Neuronal stem cell (in vitro differentiated cells): ENCODE data around the gene ARIH1.
"Not testable (repeated sequence)": the region's sequence is repeated elsewhere in the genome, so short reads cannot be mapped to it uniquely, and the experiment has no call there.

Experiments
- DNase-seq: peaks from one replicate; pipeline ENCODE4 v3.0.0-alpha.2; 2013; ENCODE audit warnings: low spot score
- H2AFZ ChIP-seq: one replicate; pipeline ENCODE4 v1.6.1; 2013; ENCODE audit warnings: mild to moderate bottlenecking, low read length, inconsistent platforms
- H2AK5ac ChIP-seq: 2 replicates; pipeline ENCODE4 v1.6.1; 2013; ENCODE audit warnings: low read depth, mild to moderate bottlenecking, inconsistent platforms, low read length, moderate library complexity, mixed read lengths
- H2BK120ac ChIP-seq: 2 replicates; pipeline ENCODE4 v1.6.1; 2013; ENCODE audit warnings: low read depth, mild to moderate bottlenecking, inconsistent platforms, low read length, moderate library complexity, mixed read lengths
- H2BK12ac ChIP-seq: one replicate; pipeline ENCODE4 v1.6.1; 2013; ENCODE audit warnings: low read length, inconsistent platforms
- H2BK15ac ChIP-seq: 2 replicates; pipeline ENCODE4 v1.6.1; 2013; ENCODE audit warnings: mild to moderate bottlenecking, low read length, inconsistent platforms, mixed read lengths
- H2BK5ac ChIP-seq: one replicate; pipeline ENCODE4 v1.6.1; 2013; ENCODE audit warnings: inconsistent platforms, mild to moderate bottlenecking, low read length, moderate library complexity
- H3K14ac ChIP-seq: one replicate; pipeline ENCODE4 v1.6.1; 2013; ENCODE audit warnings: low read length, inconsistent platforms
- H3K18ac ChIP-seq: 2 replicates; pipeline ENCODE4 v1.6.1; 2013; ENCODE audit warnings: low read length, inconsistent platforms
- H3K23ac ChIP-seq: 2 replicates; pipeline ENCODE4 v1.6.1; 2013; ENCODE audit warnings: low read depth, mild to moderate bottlenecking, mixed read lengths, low read length, inconsistent platforms; ENCODE audit not compliant: poor library complexity
- H3K27ac ChIP-seq: replicated peaks from 3 replicates; pipeline ENCODE4 v1.5.1; 2013; ENCODE audit warnings: low read length, inconsistent platforms
- H3K27me3 ChIP-seq, 3 experiments: 2 replicates each; pipeline ENCODE4 v1.6.1; 2013; ENCODE audit warnings: low read length in 3 of 3, mild to moderate bottlenecking in 2 of 3, inconsistent platforms in 1 of 3, low read depth in 1 of 3, mixed read lengths in 1 of 3, moderate library complexity in 1 of 3; ENCODE audit not compliant: control insufficient read depth in 3 of 3, insufficient read depth in 3 of 3
- H3K36me3 ChIP-seq, 2 donors: replicated peaks in 1 of 2; 2 replicates each; pipeline ENCODE4 v1.6.1; 2013; ENCODE audit warnings: low read length in 2 of 2; ENCODE audit not compliant: control insufficient read depth in 2 of 2, insufficient read depth in 2 of 2
- H3K4ac ChIP-seq: 2 replicates; pipeline ENCODE4 v1.6.1; 2013; ENCODE audit warnings: inconsistent platforms, mild to moderate bottlenecking, low read length, moderate library complexity
- H3K4me1 ChIP-seq, 2 donors: 1 replicate in 1 of 2; 2 replicates in 1 of 2; pipeline ENCODE4 v1.6.1; 2013; ENCODE audit warnings: low read length in 2 of 2, low read depth in 1 of 2; ENCODE audit not compliant: control insufficient read depth in 2 of 2, insufficient read depth in 1 of 2
- H3K4me2 ChIP-seq: one replicate; pipeline ENCODE4 v1.6.1; 2013; ENCODE audit warnings: mild to moderate bottlenecking, low read length, inconsistent platforms; ENCODE audit not compliant: insufficient read depth, poor library complexity, severe bottlenecking
- H3K4me3 ChIP-seq, 2 donors: 2 replicates each; pipeline ENCODE4 v1.5.1; 2013; ENCODE audit warnings: low read length in 2 of 2, mild to moderate bottlenecking in 2 of 2, inconsistent platforms in 1 of 2, moderate library complexity in 1 of 2
- H3K79me1 ChIP-seq: one replicate; pipeline ENCODE4 v1.6.1; 2013; ENCODE audit warnings: low read depth, mild to moderate bottlenecking, inconsistent platforms, low read length, moderate library complexity
- H3K9ac ChIP-seq: one replicate; pipeline ENCODE4 v1.6.1; 2013; ENCODE audit warnings: mild to moderate bottlenecking, low read depth, low read length, inconsistent platforms; ENCODE audit not compliant: poor library complexity
- H3K9me3 ChIP-seq, 2 donors: replicated peaks in 1 of 2; 2 replicates each; pipeline versions ENCODE3 to v1.6.1; 2013; ENCODE audit warnings: low read length in 2 of 2, mild to moderate bottlenecking in 2 of 2, inconsistent platforms in 1 of 2, low read depth in 1 of 2, mixed read lengths in 1 of 2, moderate library complexity in 1 of 2; ENCODE audit not compliant: control insufficient read depth in 2 of 2, insufficient read depth in 1 of 2
- H4K8ac ChIP-seq: one replicate; pipeline ENCODE4 v1.6.1; 2013; ENCODE audit warnings: low read depth, mild to moderate bottlenecking, inconsistent platforms, low read length, moderate library complexity
- H4K91ac ChIP-seq: one replicate; pipeline ENCODE4 v1.6.1; 2013; ENCODE audit warnings: low read length, low read depth, mild to moderate bottlenecking, inconsistent platforms; ENCODE audit not compliant: poor library complexity
- WGBS, 2 donors: extraction: QIAGEN DNeasy Blood & Tissue Kit; methylation state at CpG; one replicate each; pipeline ENCODE4 v1.1.7; 2013; ENCODE audit warnings: missing lambda C conversion rate in 2 of 2, mixed read lengths in 1 of 2; ENCODE audit not compliant: insufficient read length in 2 of 2, insufficient replicate concordance in 1 of 2; ENCODE audit errors: extremely low coverage in 2 of 2; 5-methylcytosine and 5-hydroxymethylcytosine counted together

ARIH1 gene

GRCh38 chr15:72593838-72594237, 119.7 kb downstream of the ARIH1 start:
- H3K36me3 ChIP-seq: peaks cover 0 to 8% of the 10 kb centered on the region in 2 donors
- no peak overlapping the region for H2BK12ac ChIP-seq
- H3K4me1 ChIP-seq: no peaks in the 10 kb centered on the region
- H4K91ac ChIP-seq: no peak overlapping the region
- no peak overlapping the region for H2BK15ac ChIP-seq
- no peak overlapping the region for H3K18ac ChIP-seq
- H3K4me2 ChIP-seq: no peak overlapping the region
- no peak overlapping the region for H2AK5ac ChIP-seq
- H3K4ac ChIP-seq: no peak overlapping the region
- H2BK120ac ChIP-seq: no peak overlapping the region
- H3K9ac ChIP-seq: no peak overlapping the region
- no peak overlapping the region for H3K23ac ChIP-seq
- H3K27ac ChIP-seq: no peak overlapping the region
- no peak overlapping the region for H4K8ac ChIP-seq
- no CpG with 5 or more reads among the region's 4 CpGs for WGBS, 2 donors
- no peak overlapping the region for H2AFZ ChIP-seq
- H3K9me3 ChIP-seq: no peaks in the 10 kb centered on the region
- DNase-seq: no peak
- no peaks in the 10 kb centered on the region for H3K79me1 ChIP-seq
- H2BK5ac ChIP-seq: no peak overlapping the region
- no peak overlapping the region for H3K14ac ChIP-seq
- H3K4me3 ChIP-seq: no peak overlapping the region
- no peaks in the 10 kb centered on the region for H3K27me3 ChIP-seq

GRCh38 chr15:72599855-72600464, 125.8 kb downstream of the ARIH1 start:
- no peak overlapping the region for H3K23ac ChIP-seq
- no peaks in the 10 kb centered on the region for H3K36me3 ChIP-seq
- no peak overlapping the region for H2AK5ac ChIP-seq
- H4K91ac ChIP-seq: no peak overlapping the region
- no peak overlapping the region for H3K14ac ChIP-seq
- no peak overlapping the region for H3K4me3 ChIP-seq
- no peak overlapping the region for H3K27ac ChIP-seq
- no peak overlapping the region for H3K9ac ChIP-seq
- H3K18ac ChIP-seq: no peak overlapping the region
- H3K4me1 ChIP-seq: peaks cover 0 to 5% of the 10 kb centered on the region in 2 donors
- H3K9me3 ChIP-seq: no peaks in the 10 kb centered on the region
- H2AFZ ChIP-seq: no peak overlapping the region
- no peaks in the 10 kb centered on the region for H3K79me1 ChIP-seq
- no CpG with 5 or more reads among the region's 2 CpGs for WGBS, 2 donors
- no peak overlapping the region for H2BK5ac ChIP-seq
- H3K27me3 ChIP-seq: no peaks in the 10 kb centered on the region
- no peak overlapping the region for H2BK12ac ChIP-seq
- DNase-seq: no peak
- H3K4me2 ChIP-seq: no peak overlapping the region
- no peak overlapping the region for H3K4ac ChIP-seq
- no peak overlapping the region for H4K8ac ChIP-seq
- no peak overlapping the region for H2BK15ac ChIP-seq
- H2BK120ac ChIP-seq: no peak overlapping the region

- no peak overlapping the region for H3K9ac ChIP-seq
- H3K79me1 ChIP-seq: no peaks in the 10 kb centered on the region
- no peaks in the 10 kb centered on the region for H3K27me3 ChIP-seq
- no peak overlapping the region for H3K27ac ChIP-seq
- no peak overlapping the region for H4K91ac ChIP-seq
- H4K8ac ChIP-seq: no peak overlapping the region
- no peak overlapping the region for H2AFZ ChIP-seq
- no peaks in the 10 kb centered on the region for H3K36me3 ChIP-seq
- peaks cover 0 to 5% of the 10 kb centered on the region in 2 donors for H3K4me1 ChIP-seq
- H2BK5ac ChIP-seq: peak overlapping the region; percentile 1
- no peak overlapping the region for H2BK15ac ChIP-seq
- WGBS, 2 donors: no CpG with 5 or more reads among the region's 4 CpGs
- H3K4me2 ChIP-seq: no peak overlapping the region
- no peak overlapping the region for H3K23ac ChIP-seq
- no peaks in the 10 kb centered on the region for H3K9me3 ChIP-seq
- H2BK12ac ChIP-seq: no peak overlapping the region
- H3K14ac ChIP-seq: no peak overlapping the region
- no peak overlapping the region for H3K4ac ChIP-seq
- H3K4me3 ChIP-seq: no peak overlapping the region
- no peak overlapping the region for H2BK120ac ChIP-seq
- peak; percentile 40 for DNase-seq
- no peak overlapping the region for H2AK5ac ChIP-seq
- no peak overlapping the region for H3K18ac ChIP-seq
Measured at GRCh38 chr15:72604794-72605193, 130.7 kb downstream of the ARIH1 start.

GRCh38 chr15:72608084-72608483, 134.0 kb downstream of the ARIH1 start:
- not testable (repeated sequence) for H2BK120ac ChIP-seq, H3K4me3 ChIP-seq, H3K4me1 ChIP-seq, H2BK12ac ChIP-seq, H3K9ac ChIP-seq, DNase-seq, H2BK5ac ChIP-seq, H4K8ac ChIP-seq, H3K27me3 ChIP-seq, H3K18ac ChIP-seq, H3K9me3 ChIP-seq, H3K14ac ChIP-seq, H3K23ac ChIP-seq, H2BK15ac ChIP-seq, H3K36me3 ChIP-seq, H2AK5ac ChIP-seq, H3K4ac ChIP-seq, H3K79me1 ChIP-seq, H2AFZ ChIP-seq, H4K91ac ChIP-seq, H3K27ac ChIP-seq, H3K4me2 ChIP-seq
- WGBS, 2 donors: no CpG with 5 or more reads among the region's 3 CpGs
